IMR-90 (cell line): Measurements from ENCODE around the gene GPC6. TPM values are rescaled to one million over a fixed set of nuclear protein-coding genes. Genes with fewer than 3 reads are reported as not detected.

Experiments
- ATAC-seq: fragments of 200-7000 bp; cut with Tn5 transposase; 2 replicates; pipeline ENCODE4 v1.9.1; 2020; ENCODE audit warnings: low read depth, mild to moderate bottlenecking, moderate library complexity
- BruUV-seq: library from RNA; stranded (reverse); fragments of 400-500 nt; replicated peaks from 2 replicates; lab custom pipeline; 2021; lab: Mats Ljungman, UMichigan
- CTCF ChIA-PET: fragments of 300-600 bp; formaldehyde crosslinking; extraction: SDS; loops from one replicate; lab custom pipeline; 2021; ENCODE audit warnings: antibody characterized with exemption; lab: Yijun Ruan, JAX
- POLR2A ChIA-PET: fragments of 300-600 bp; sonication (Branson Sonifier 250); formaldehyde crosslinking; loops from one replicate; lab custom pipeline; 2022; ENCODE audit warnings: antibody characterized with exemption; ENCODE audit not compliant: unreplicated experiment; lab: Charles Lee
- DNase-seq: peaks from one replicate; pipeline ENCODE4 v3.0.0; 2013
- H2AFZ ChIP-seq: replicated peaks from 2 replicates; pipeline ENCODE3; 2013; ENCODE audit warnings: low read length, mild to moderate bottlenecking; ENCODE audit not compliant: poor library complexity
- H2AK5ac ChIP-seq: 2 replicates; pipeline ENCODE4 v1.6.1; 2013; ENCODE audit warnings: low read depth, low read length, inconsistent platforms
- H2AK9ac ChIP-seq: replicated peaks from 2 replicates; pipeline ENCODE3; 2013; ENCODE audit warnings: mild to moderate bottlenecking, low read depth, low read length, moderate library complexity; ENCODE audit not compliant: poor library complexity
- H2BK120ac ChIP-seq: 2 replicates; pipeline ENCODE4 v1.6.1; 2013; ENCODE audit warnings: low read depth, low read length, inconsistent platforms
- H2BK15ac ChIP-seq: 3 replicates; pipeline ENCODE4 v1.6.1; 2013; ENCODE audit warnings: low read depth, low read length, inconsistent platforms
- H2BK20ac ChIP-seq: 2 replicates; pipeline ENCODE4 v1.6.1; 2013; ENCODE audit warnings: low read depth, mild to moderate bottlenecking, inconsistent platforms, low read length, moderate library complexity
- H2BK5ac ChIP-seq: 2 replicates; pipeline ENCODE4 v1.6.1; 2013; ENCODE audit warnings: mild to moderate bottlenecking, low read depth, low read length, inconsistent platforms; ENCODE audit not compliant: poor library complexity, severe bottlenecking
- H3K14ac ChIP-seq: replicated peaks from 2 replicates; pipeline ENCODE4 v1.6.1; 2013; ENCODE audit warnings: low read depth, low read length, inconsistent platforms
- H3K18ac ChIP-seq: 2 replicates; pipeline ENCODE4 v1.6.1; 2013; ENCODE audit warnings: low read depth, low read length, control low read depth
- H3K23ac ChIP-seq: 2 replicates; pipeline ENCODE4 v1.6.1; 2013; ENCODE audit warnings: low read depth, low read length, inconsistent platforms
- H3K27ac ChIP-seq: 2 replicates; pipeline ENCODE4 v1.5.1; 2013; ENCODE audit warnings: mild to moderate bottlenecking, control low read depth, low read length; ENCODE audit not compliant: insufficient read depth
- H3K27me3 ChIP-seq: 2 replicates; pipeline ENCODE4 v1.6.1; 2013; ENCODE audit warnings: low read length; ENCODE audit not compliant: control insufficient read depth, insufficient read depth
- H3K36me3 ChIP-seq: 2 replicates; pipeline ENCODE4 v1.6.1; 2013; ENCODE audit warnings: low read length, mixed read lengths; ENCODE audit not compliant: control insufficient read depth, insufficient read depth
- H3K4ac ChIP-seq: 2 replicates; pipeline ENCODE4 v1.6.1; 2013; ENCODE audit warnings: low read depth, low read length, inconsistent platforms
- H3K4me1 ChIP-seq: 2 replicates; pipeline ENCODE4 v1.6.1; 2013; ENCODE audit warnings: low read length, mixed read lengths; ENCODE audit not compliant: control insufficient read depth, insufficient read depth
- H3K4me2 ChIP-seq: 2 replicates; pipeline ENCODE4 v1.6.1; 2013; ENCODE audit warnings: low read depth, mild to moderate bottlenecking, control low read depth, low read length, moderate library complexity
- H3K4me3 ChIP-seq: 2 replicates; pipeline ENCODE4 v1.5.1; 2013; ENCODE audit warnings: low read depth, mild to moderate bottlenecking, control low read depth, low read length, moderate library complexity; ENCODE audit not compliant: insufficient read depth
- H3K56ac ChIP-seq: 2 replicates; pipeline ENCODE4 v1.6.1; 2013; ENCODE audit warnings: low read length, inconsistent platforms; ENCODE audit not compliant: insufficient read depth; ENCODE audit errors: extremely low read depth
- H3K79me1 ChIP-seq, 2 experiments: 2 replicates each; pipeline ENCODE4 v1.6.1; 2013; ENCODE audit warnings: low read length in 2 of 2, inconsistent platforms in 1 of 2, low read depth in 1 of 2
- H3K9ac ChIP-seq: 2 replicates; pipeline ENCODE4 v1.6.1; 2013; ENCODE audit warnings: low read depth, low read length, control low read depth
- H3K9me1 ChIP-seq: 2 replicates; pipeline ENCODE4 v1.6.1; 2013; ENCODE audit warnings: low read length, inconsistent platforms; ENCODE audit not compliant: insufficient read depth
- H3K9me3 ChIP-seq: 2 replicates; pipeline ENCODE4 v1.6.1; 2013; ENCODE audit warnings: low read length; ENCODE audit not compliant: control insufficient read depth, insufficient read depth
- H4K20me1 ChIP-seq: 2 replicates; pipeline ENCODE4 v1.6.1; 2013; ENCODE audit warnings: low read length, inconsistent platforms; ENCODE audit not compliant: insufficient read depth
- H4K5ac ChIP-seq: 2 replicates; pipeline ENCODE4 v1.6.1; 2013; ENCODE audit warnings: mild to moderate bottlenecking, low read depth, low read length, control low read depth
- H4K8ac ChIP-seq, 2 experiments: 2 replicates each; pipeline ENCODE4 v1.6.1; 2013; ENCODE audit warnings: low read depth in 2 of 2, low read length in 2 of 2, control low read depth in 1 of 2, inconsistent platforms in 1 of 2
- H4K91ac ChIP-seq: 2 replicates; pipeline ENCODE4 v1.6.1; 2013; ENCODE audit warnings: low read depth, low read length, inconsistent platforms; ENCODE audit not compliant: insufficient read depth
- BHLHE40 ChIP-seq: fragments of 150-350 bp; IDR thresholded peaks from 2 replicates; pipeline ENCODE4 v1.6.1; 2016; ENCODE audit warnings: mild to moderate bottlenecking, low read depth, low read length
- CEBPB ChIP-seq: IDR thresholded peaks from 2 replicates; pipeline ENCODE4 v1.6.1; 2012; ENCODE audit warnings: low read depth, low read length, improper control_type of control experiment
- FOS ChIP-seq: fragments of 150-350 bp; IDR thresholded peaks from 2 replicates; pipeline ENCODE4 v1.6.1; 2016; ENCODE audit warnings: low read depth, low read length
- MAFK ChIP-seq: IDR thresholded peaks from 2 replicates; pipeline ENCODE4 v1.6.1; 2012; ENCODE audit warnings: low read depth, low read length, improper control_type of control experiment
- MAZ ChIP-seq: IDR thresholded peaks from 2 replicates; pipeline ENCODE4 v1.6.1; 2012; ENCODE audit warnings: low read depth, mild to moderate bottlenecking, low read length, improper control_type of control experiment, moderate library complexity, borderline replicate concordance
- MXI1 ChIP-seq: IDR thresholded peaks from 2 replicates; pipeline ENCODE4 v1.6.1; 2012; ENCODE audit warnings: low read depth, mild to moderate bottlenecking, low read length, moderate library complexity, borderline replicate concordance
- NFE2L2 ChIP-seq: fragments of 150-350 bp; IDR thresholded peaks from 2 replicates; pipeline ENCODE4 v1.6.1; 2016; ENCODE audit warnings: low read depth, mild to moderate bottlenecking, low read length
- POLR2A ChIP-seq: IDR thresholded peaks from 2 replicates; pipeline ENCODE4 v1.6.1; 2012; ENCODE audit warnings: mild to moderate bottlenecking, low read depth, low read length
- RAD21 ChIP-seq: IDR thresholded peaks from 2 replicates; pipeline ENCODE4 v1.6.1; 2012; ENCODE audit warnings: low read length, improper control_type of control experiment
- RCOR1 ChIP-seq: IDR thresholded peaks from 2 replicates; pipeline ENCODE4 v1.6.1; 2012; ENCODE audit warnings: mild to moderate bottlenecking, low read length, improper control_type of control experiment; ENCODE audit not compliant: insufficient replicate concordance
- RFX5 ChIP-seq: IDR thresholded peaks from 2 replicates; pipeline ENCODE4 v1.8.0; 2012; ENCODE audit warnings: low read depth, mild to moderate bottlenecking, low read length, moderate library complexity
- SMC3 ChIP-seq: fragments of 150-350 bp; IDR thresholded peaks from 2 replicates; pipeline ENCODE4 v1.6.1; 2016; ENCODE audit warnings: low read depth, mild to moderate bottlenecking, antibody characterized with exemption, low read length, moderate library complexity
- USF2 ChIP-seq: fragments of 150-350 bp; IDR thresholded peaks from 2 replicates; pipeline ENCODE4 v1.6.1; 2017; ENCODE audit warnings: mild to moderate bottlenecking, antibody characterized with exemption, low read length, low read depth
- WGBS, 2 experiments: methylation state at CpG; one replicate each; pipeline versions ENCODE4 v1.1.5 to v1.1.7; 2013; ENCODE audit warnings: missing lambda C conversion rate in 2 of 2; ENCODE audit not compliant: insufficient read length in 1 of 2; ENCODE audit errors: extremely low coverage in 2 of 2; 5-methylcytosine and 5-hydroxymethylcytosine counted together
- dilution Hi-C: fragments of 300-500 bp; cut with HindIII; formaldehyde crosslinking; loops from one replicate; pipeline ENCODE4 v1.14.3; 2018; ENCODE audit warnings: low sequenced_read_pairs; ENCODE audit not compliant: unreplicated experiment
- in situ Hi-C: fragments of 300-500 bp; cut with MboI; formaldehyde crosslinking; loops from 3 replicates; pipeline ENCODE4 v1.14.3; 2019; ENCODE audit warnings: low sequenced_read_pairs, inconsistent platforms, mixed read lengths
- intact Hi-C: fragments of 100-400 bp; cut with micrococcal nuclease; formaldehyde crosslinking; loops from 2 replicates; pipeline ENCODE4 v1.10.0; 2022
- polyA plus RNA-seq, 3 experiments: library from polyadenylated mRNA; depleted of rRNA; stranded (reverse); fragments of >200 nt; gene quantifications; 2 replicates each; pipeline ENCODE4 v1.2.3, GENCODE V29; 2012; ENCODE audit warnings: low replicate concordance in 1 of 3
- total RNA-seq: library from RNA; depleted of rRNA; stranded (reverse); fragments of >200 nt; gene quantifications from 2 replicates; pipeline ENCODE4 v1.2.3, GENCODE V29; 2012

GPC6 gene
- total and polyA plus RNA-seq, 2 of the 4 experiments (the other 2 are of a cell fraction): 14.9 to 39.4 TPM

GRCh38 chr13:93558637-93559036 lies 332.0 kb downstream of the GPC6 start:
- H3K4me3 ChIP-seq: no peak overlapping the region
- no peak overlapping the region for H2BK120ac ChIP-seq
- H3K14ac ChIP-seq: no peak overlapping the region
- TF ChIP-seq MAZ: no peak
- TF ChIP-seq FOS: no peak
- no peak for TF ChIP-seq NFE2L2
- no peak for TF ChIP-seq USF2
- TF ChIP-seq RAD21: no peak
- no peak for TF ChIP-seq BHLHE40
- TF ChIP-seq RCOR1: no peak
- TF ChIP-seq SMC3: no peak
- no peak for TF ChIP-seq MAFK
- no peak for TF ChIP-seq CEBPB
- no peak for TF ChIP-seq RFX5
- no peak for TF ChIP-seq POLR2A
- no peak for TF ChIP-seq MXI1
- H2BK5ac ChIP-seq: no peak overlapping the region
- intact Hi-C loops (no loop called here), in situ Hi-C loops (no loop called here), dilution Hi-C loops (no loop called here)
- DNase-seq: peak; percentile 16
- no peak overlapping the region for H3K4me2 ChIP-seq
- no peak overlapping the region for H2AK5ac ChIP-seq
- ATAC-seq: peak; percentile 62
- H3K4me1 ChIP-seq: no peaks in the 10 kb centered on the region; the same call in 1 of the 2 replicates
- H4K20me1 ChIP-seq: no peaks in the 10 kb centered on the region
- no peak overlapping the region for H4K91ac ChIP-seq
- no CpG with 5 or more reads among the region's 3 CpGs for WGBS, 2 experiments
- H3K27me3 ChIP-seq: no peaks in the 10 kb centered on the region
- H3K9ac ChIP-seq: no peak overlapping the region
- no peak overlapping the region for H4K5ac ChIP-seq
- no peaks in the 10 kb centered on the region for H3K9me3 ChIP-seq
- BruUV-seq: no TSS peak
- H3K79me1 ChIP-seq: no peaks in the 10 kb centered on the region
- no peak overlapping the region for H3K18ac ChIP-seq
- H2BK15ac ChIP-seq: no peak overlapping the region
- no peak overlapping the region for H2AFZ ChIP-seq
- no peaks in the 10 kb centered on the region for H3K36me3 ChIP-seq
- no peak overlapping the region for H4K8ac ChIP-seq
- H2BK20ac ChIP-seq: no peak overlapping the region
- H2AK9ac ChIP-seq: no peak overlapping the region
- H3K4ac ChIP-seq: no peak overlapping the region
- no peaks in the 10 kb centered on the region for H3K9me1 ChIP-seq
- H3K23ac ChIP-seq: no peak overlapping the region
- POLR2A ChIA-PET: no interaction called here
- H3K27ac ChIP-seq: no peak overlapping the region
- CTCF ChIA-PET: no interaction called here
- H3K56ac ChIP-seq: no peak overlapping the region
